A673 (cell line): ENCODE data around the gene CRY1. TPM values are rescaled to one million over a fixed set of nuclear protein-coding genes. Genes with fewer than 3 reads are reported as not detected.

Source experiments
- BruUV-seq: library from RNA; stranded (reverse); fragments of 400-500 nt; replicated peaks from 2 replicates; lab custom pipeline; 2021; lab: Mats Ljungman, UMichigan
- CTCF ChIA-PET: fragments of 300-600 bp; sonication (Branson Sonifier 250); formaldehyde crosslinking; loops from one replicate; lab custom pipeline; 2022; ENCODE audit warnings: antibody characterized with exemption; lab: Charles Lee
- POLR2A ChIA-PET: fragments of 300-600 bp; sonication (Branson Sonifier 250); formaldehyde crosslinking; loops from one replicate; lab custom pipeline; 2022; ENCODE audit warnings: antibody characterized with exemption; ENCODE audit not compliant: low non-redundant PET; lab: Charles Lee
- DNase-seq: peaks from one replicate; pipeline ENCODE4 v3.0.0-alpha.2; 2015; ENCODE audit warnings: low spot score
- H3K27ac ChIP-seq: fragments of 200-600 bp; sonication (generic); 2 replicates; pipeline ENCODE4 v1.5.1; 2016; ENCODE audit warnings: mixed run types, low read depth, mild to moderate bottlenecking, mixed read lengths, antibody characterized with exemption, low read length; ENCODE audit not compliant: poor library complexity, severe bottlenecking
- H3K27me3 ChIP-seq: fragments of 200-600 bp; sonication (generic); replicated peaks from 2 replicates; pipeline ENCODE4 v1.6.1; 2017; ENCODE audit warnings: mixed run types, low read depth, mild to moderate bottlenecking, mixed read lengths, antibody characterized with exemption, low read length; ENCODE audit not compliant: insufficient read depth, poor library complexity
- H3K36me3 ChIP-seq: fragments of 200-600 bp; sonication (generic); 2 replicates; pipeline ENCODE4 v1.6.1; 2016; ENCODE audit warnings: mixed run types, mild to moderate bottlenecking, mixed read lengths, antibody characterized with exemption, low read length; ENCODE audit not compliant: insufficient read depth, poor library complexity, severe bottlenecking
- H3K4me1 ChIP-seq: fragments of 200-600 bp; sonication (generic); 2 replicates; pipeline ENCODE4 v1.6.1; 2017; ENCODE audit warnings: mixed run types, mild to moderate bottlenecking, mixed read lengths, antibody characterized with exemption, low read length; ENCODE audit not compliant: insufficient read depth, poor library complexity, severe bottlenecking
- H3K4me3 ChIP-seq: fragments of 200-600 bp; sonication (generic); 2 replicates; pipeline ENCODE4 v1.5.1; 2016; ENCODE audit warnings: low read depth, mixed run types, mild to moderate bottlenecking, mixed read lengths, low read length; ENCODE audit not compliant: poor library complexity, severe bottlenecking
- H3K9me3 ChIP-seq: fragments of 200-600 bp; sonication (generic); 2 replicates; pipeline ENCODE4 v1.6.1; 2016; ENCODE audit warnings: mixed run types, low read depth, mild to moderate bottlenecking, mixed read lengths, antibody characterized with exemption, low read length; ENCODE audit not compliant: poor library complexity, severe bottlenecking
- EZH2 ChIP-seq: fragments of 200-600 bp; sonication (generic); IDR thresholded peaks from 2 replicates; pipeline ENCODE4 v1.6.1; 2017; ENCODE audit warnings: borderline replicate concordance, low read depth, mild to moderate bottlenecking, mixed read lengths, antibody characterized with exemption, low read length; ENCODE audit not compliant: poor library complexity, severe bottlenecking
- intact Hi-C: fragments of 100-400 bp; cut with micrococcal nuclease; formaldehyde crosslinking; loops from one replicate; pipeline ENCODE4 v1.10.0; 2022; ENCODE audit not compliant: unreplicated experiment
- total RNA-seq: library from RNA; stranded (reverse); gene quantifications from 2 replicates; pipeline ENCODE4 v1.2.3, GENCODE V29; 2021
- TF ChIP-seq, protein P1 (sequence below): fragments of 300-800, 200-600 bp; sonication (generic); conservative IDR thresholded peaks from 2 replicates; pipeline ENCODE4 v1.5.1; 2017; ENCODE audit warnings: low read depth, mild to moderate bottlenecking, antibody characterized with exemption, low read length, moderate library complexity, mixed read lengths

The CRY1 gene
- total RNA-seq, 1 experiment from 2014 or later = 41.0 TPM

DNA sequence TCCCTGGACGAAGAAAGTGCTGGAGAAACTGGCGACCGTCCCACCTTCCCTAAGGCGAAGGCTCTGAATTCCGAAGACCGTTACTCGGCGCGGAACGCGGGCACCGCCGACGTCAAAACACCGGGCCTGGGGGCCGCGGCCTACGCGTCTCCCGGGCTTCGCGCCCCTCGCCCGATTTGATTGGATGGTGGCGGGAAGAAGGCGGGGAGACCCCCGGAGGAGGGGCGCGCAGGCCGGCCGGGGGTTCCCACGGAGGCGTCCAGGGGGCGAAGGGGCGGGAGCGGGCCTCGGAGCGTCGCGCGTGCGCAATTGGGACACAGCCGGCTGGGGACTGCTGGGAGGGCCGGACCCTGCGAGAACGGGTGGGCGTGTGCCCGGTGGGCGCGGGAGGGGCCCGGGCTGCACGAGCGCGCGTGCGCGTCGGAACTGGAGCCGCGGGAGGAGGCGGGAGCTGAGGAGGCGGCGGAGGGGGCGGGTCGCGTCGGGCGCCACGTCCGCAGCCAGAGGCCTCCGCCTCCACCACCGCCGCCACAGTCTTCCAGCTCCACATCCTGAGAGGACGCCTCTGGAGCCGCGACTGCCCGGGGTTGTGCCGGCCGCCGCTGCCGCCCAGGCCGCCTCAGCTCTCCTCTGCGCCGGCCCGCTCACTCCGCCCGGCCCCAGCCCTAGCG is 137.8 kb downstream of the CRY1 start, which contains the start of gene TMEM263:
Gene TMEM263, plus strand, starts transcription at position 531 of the 671 bp plus-strand sequence. CDS start 11,210 bp downstream, outside the sequence.
- DNase-seq = peak; percentile 98
- Histone ChIP-seq H3K27me3 (no peaks in the 10 kb centered on the region), H3K9me3 (no peaks in the 10 kb centered on the region), H3K36me3 (no peaks in the 10 kb centered on the region), H3K4me1 (peaks cover 6% of the 10 kb centered on the region), H3K27ac (peak within 1 kb of the TSS; percentile 92), H3K4me3 (peak within 1 kb of the TSS; percentile 62)
- ChIA-PET POLR2A (interaction anchor here (0.6 to 0.9 kb wide), 2 partner anchors 463 to 1848 kb away, joined by 3 to 5 read pairs; partner anchors contain the start of gene WASHC4), CTCF (interaction anchor here (0.7 kb wide), 1 partner anchor 37 kb away, joined by 5 read pairs; no protein-coding TSS in a partner anchor)
- intact Hi-C loops = no loop called here
- no TSS peak for BruUV-seq
- TF ChIP-seq, protein P1, sequence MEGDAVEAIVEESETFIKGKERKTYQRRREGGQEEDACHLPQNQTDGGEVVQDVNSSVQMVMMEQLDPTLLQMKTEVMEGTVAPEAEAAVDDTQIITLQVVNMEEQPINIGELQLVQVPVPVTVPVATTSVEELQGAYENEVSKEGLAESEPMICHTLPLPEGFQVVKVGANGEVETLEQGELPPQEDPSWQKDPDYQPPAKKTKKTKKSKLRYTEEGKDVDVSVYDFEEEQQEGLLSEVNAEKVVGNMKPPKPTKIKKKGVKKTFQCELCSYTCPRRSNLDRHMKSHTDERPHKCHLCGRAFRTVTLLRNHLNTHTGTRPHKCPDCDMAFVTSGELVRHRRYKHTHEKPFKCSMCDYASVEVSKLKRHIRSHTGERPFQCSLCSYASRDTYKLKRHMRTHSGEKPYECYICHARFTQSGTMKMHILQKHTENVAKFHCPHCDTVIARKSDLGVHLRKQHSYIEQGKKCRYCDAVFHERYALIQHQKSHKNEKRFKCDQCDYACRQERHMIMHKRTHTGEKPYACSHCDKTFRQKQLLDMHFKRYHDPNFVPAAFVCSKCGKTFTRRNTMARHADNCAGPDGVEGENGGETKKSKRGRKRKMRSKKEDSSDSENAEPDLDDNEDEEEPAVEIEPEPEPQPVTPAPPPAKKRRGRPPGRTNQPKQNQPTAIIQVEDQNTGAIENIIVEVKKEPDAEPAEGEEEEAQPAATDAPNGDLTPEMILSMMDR = no peak
- no peak for TF ChIP-seq EZH2

DNA sequence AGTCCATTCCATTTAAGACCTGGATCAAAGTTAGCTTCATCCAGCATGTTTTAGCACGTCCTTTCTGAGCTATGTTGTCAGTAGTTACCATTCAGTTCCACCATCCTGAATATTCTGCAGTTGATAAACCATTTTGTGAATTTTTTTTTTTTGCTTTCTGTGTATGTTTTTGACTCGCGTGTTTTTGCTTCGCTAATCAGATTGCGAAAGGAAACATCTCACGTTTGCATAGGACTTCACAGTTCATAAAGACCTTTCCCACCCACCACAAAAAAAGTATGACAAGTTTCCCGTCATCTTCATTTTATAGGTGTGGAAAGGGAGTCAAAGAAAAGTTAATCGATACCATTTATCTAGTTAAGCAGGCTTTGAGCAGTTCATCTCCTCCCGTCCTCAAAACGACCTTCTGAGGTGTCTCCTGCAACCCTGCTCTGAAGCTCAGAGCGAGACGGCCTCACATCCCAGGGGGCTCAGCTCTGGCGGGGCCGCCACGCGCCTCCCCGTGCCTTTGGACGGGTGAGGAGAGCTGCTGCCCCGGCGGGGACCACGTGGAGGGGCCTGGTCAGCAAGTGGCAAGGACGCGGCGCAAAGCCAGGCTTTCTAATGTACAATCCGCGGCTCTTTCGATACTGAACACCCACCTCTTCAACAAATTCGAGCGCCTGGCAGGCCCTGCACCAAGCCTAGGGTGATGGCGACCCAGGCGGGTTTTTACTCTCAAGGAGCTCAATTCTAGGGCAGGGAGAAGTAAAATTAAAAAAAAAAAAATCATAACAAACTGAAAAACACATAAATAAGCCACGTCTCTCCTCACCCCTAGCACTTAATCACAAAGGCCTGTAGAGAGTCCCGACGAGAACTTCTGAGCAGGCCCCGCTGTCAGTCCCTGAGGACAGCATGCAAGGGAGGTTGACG is 138.6 kb downstream of the CRY1 start:
- DNase-seq = no peak
- TF ChIP-seq, protein P1 = no peak
- TF ChIP-seq EZH2 = no peak
- POLR2A ChIA-PET = interaction anchor here (0.9 kb wide), 1 partner anchor 462 kb away, joined by 5 read pairs; no protein-coding TSS in a partner anchor
- CTCF ChIA-PET = interaction anchor here (0.7 kb wide), 1 partner anchor 36 kb away, joined by 5 read pairs; no protein-coding TSS in a partner anchor
- TSS peak; percentile 86 for BruUV-seq
- H3K36me3 ChIP-seq = no peaks in the 10 kb centered on the region
- no peaks in the 10 kb centered on the region for H3K9me3 ChIP-seq
- H3K27ac ChIP-seq = peak overlapping the region; percentile 67
- H3K4me3 ChIP-seq = peak overlapping the region; percentile 62
- intact Hi-C loops = no loop called here
- peaks cover 6% of the 10 kb centered on the region for H3K4me1 ChIP-seq
- H3K27me3 ChIP-seq = no peaks in the 10 kb centered on the region
